ENCODE measurements around the gene LDLRAD2.
"Not testable (repeated sequence)": the region's sequence is repeated elsewhere in the genome, so short reads cannot be mapped to it uniquely, and the experiment has no call there.

The LDLRAD2 gene, protein sequence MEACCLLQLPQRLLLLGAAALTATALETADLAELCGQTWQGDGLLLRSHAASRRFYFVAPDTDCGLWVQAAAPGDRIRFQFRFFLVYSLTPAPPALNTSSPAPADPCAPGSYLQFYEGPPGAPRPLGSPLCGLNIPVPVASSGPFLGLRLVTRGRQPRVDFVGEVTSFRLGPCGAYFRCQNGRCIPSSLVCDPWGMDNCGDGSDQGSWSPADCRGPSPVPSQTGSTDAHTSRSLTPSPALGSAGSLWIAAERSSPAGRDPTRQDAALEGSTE

DNA sequence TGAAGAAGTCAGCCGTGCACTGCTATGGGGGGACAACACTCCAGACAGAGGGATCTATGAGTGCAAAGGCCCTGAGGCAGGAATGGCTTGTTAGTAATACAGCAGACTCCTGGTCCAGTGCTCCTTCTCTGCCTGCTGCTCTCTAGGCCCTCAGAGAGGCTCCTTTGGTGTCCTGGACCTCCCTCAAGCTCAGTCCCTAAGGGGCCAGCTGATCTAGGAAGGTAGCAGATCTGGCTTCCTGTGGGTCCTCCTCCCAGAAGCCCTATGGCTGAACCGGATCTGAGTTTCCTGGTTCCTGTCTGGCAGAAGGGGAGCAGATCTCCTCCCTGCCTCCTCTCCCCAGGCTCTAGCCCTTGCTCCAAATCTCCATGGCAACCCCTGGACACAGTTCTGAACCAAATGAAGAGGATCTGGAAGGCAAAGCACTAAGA is at the start of gene LDLRAD2:
Gene LDLRAD2 (plus strand): TSS at position 391 of the 431 bp plus-strand sequence. CDS start 187 bp downstream, outside the sequence.
- H3K4me3 ChIP-seq (ENCODE audit: low read depth, low read length), result no peak within 1 kb of the TSS
- no peak for DNase-seq (ENCODE audit: low read depth)

DNA sequence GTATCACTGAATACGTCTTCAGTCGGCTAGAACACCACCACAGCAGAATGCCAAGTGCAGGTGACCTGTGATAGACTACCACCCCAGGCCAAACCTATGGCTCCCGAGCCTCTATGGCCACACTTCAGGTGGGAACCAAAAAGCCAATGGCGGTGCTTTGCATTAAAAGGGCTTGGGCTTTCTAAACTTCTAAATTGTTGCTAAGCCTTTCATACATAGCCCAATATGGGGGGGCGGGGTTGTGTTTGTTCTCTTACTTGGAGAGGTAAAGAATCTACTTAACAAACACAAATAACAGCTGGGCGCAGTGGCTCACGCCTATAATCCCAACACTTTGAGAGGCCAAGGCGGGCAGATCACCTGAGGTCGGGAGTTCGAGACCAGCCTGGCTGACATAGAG is 48.8 kb upstream of the LDLRAD2 start:
- DNase-seq (ENCODE audit: low read depth), result no peak
- no peak overlapping the region for H3K4me3 ChIP-seq (ENCODE audit: low read depth, low read length)

DNA sequence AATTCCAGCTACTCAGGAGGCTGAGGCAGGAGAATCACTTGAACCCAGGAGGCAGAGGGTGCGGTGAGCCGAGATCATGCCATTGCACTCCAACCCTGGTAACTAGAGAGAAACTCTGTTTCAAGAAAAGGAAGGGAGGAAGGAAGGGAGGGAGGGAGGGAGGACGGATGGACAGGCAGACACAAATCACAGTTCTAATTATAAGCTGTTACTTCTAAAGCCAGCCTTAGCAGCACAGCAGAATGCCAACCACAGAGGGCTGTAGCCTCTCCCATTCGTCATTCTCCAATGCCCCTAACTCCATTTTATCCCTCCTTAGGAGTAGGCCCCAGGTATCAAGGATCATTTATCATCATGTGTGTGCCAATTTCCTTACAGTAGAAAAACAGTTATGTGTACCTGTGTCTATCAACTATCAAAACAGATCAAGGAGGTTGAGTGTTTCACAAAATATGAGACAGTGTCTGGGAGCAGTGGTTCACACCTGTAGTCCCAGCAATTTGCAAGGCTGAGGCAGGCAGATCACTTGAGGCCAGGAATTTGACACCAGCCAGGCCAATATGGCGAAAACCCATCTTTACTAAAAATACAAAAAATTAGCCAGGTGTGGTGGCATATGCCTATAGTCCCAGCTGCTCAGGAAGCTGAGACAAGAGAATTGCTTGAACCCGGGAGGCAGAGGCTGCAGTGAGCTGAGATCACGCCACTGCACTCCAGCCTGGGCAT is 48.2 kb upstream of the LDLRAD2 start:
- no peak for DNase-seq (ENCODE audit: low read depth)

GRCh38 chr1:21764615-21765423 is 47.2 kb upstream of the LDLRAD2 start:
- DNase-seq (ENCODE audit: low read depth), result peak; percentile 79
- no peak overlapping the region for H3K4me3 ChIP-seq (ENCODE audit: low read depth, low read length)

More for the DNA sequence above, 48.2 kb upstream of the LDLRAD2 start:
- H3K4me3 ChIP-seq (ENCODE audit: low read depth, low read length), result no peak overlapping the region

DNA sequence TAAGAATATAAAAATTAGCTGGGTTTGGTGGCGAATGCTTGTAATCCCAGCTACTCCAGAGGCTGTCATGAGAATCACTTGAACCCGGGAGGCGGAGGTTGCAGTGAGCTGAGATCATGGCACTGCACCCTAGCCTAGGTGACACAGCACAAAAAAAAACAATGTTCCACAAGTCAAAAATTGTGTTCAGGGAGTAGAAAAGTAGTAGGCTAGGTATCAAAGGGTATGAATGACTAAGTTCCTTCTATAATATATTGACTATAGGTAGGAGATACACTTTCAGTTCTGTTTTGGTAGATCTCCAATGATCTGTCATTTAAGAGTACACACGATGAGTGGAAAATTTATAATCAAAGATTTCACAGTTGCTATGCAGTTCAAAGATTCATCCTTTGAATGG is 45.9 kb upstream of the LDLRAD2 start:
- DNase-seq (ENCODE audit: low read depth), result no peak
- no peak overlapping the region for H3K4me3 ChIP-seq (ENCODE audit: low read depth, low read length)

- DNase-seq (ENCODE audit: low read depth), result not testable (repeated sequence)
These were observed 45.0 kb upstream of the LDLRAD2 start for GRCh38 chr1:21767106-21767505.

GRCh38 chr1:21770201-21770600 is 41.9 kb upstream of the LDLRAD2 start:
- no peak for DNase-seq (ENCODE audit: low read depth)
- H3K4me3 ChIP-seq (ENCODE audit: low read depth, low read length), result no peak overlapping the region

More at GRCh38 chr1:21767106-21767505, 45.0 kb upstream of the LDLRAD2 start:
- H3K4me3 ChIP-seq (ENCODE audit: low read depth, low read length), result not testable (repeated sequence)

DNA sequence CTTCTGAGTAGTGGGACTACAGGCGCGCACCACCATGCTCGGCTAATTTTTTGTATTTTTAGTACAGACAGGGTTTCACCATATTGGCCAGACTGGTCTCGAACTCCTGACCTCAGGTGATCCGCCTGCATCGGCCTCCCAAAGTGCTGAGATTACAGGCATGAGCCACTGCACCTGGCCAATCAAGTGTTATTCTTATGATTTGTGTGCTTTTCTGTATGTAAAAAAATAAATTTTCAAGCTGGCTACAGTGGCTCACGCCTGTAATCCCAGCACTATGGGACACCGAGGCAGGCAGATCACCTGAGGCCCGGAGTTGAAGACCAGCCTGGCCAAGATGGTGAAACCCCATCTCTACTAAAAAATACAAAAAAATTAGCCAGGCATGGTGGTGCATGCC is 41.5 kb upstream of the LDLRAD2 start:
- not testable (repeated sequence) for H3K4me3 ChIP-seq (ENCODE audit: low read depth, low read length); DNase-seq (ENCODE audit: low read depth)

DNA sequence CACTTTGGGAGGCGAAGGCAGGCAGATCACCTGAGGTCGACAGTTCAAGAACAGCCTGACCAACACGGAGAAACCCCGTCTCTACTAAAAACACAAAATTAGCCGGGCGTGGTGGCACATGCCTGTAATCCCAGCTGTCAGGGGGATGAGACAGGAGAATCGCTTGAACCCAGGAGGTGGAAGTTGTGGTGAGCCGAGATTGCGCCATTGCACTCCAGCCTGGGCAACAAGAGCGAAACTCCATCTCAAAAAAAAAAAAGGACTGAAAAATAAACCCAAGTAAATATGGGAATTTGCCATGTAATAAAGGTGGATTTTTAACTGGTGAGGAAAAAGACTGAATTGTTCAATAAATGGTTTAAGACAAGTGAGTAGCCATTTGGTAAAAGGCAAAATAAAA is 40.4 kb upstream of the LDLRAD2 start:
- not testable (repeated sequence) for H3K4me3 ChIP-seq (ENCODE audit: low read depth, low read length); DNase-seq (ENCODE audit: low read depth)

DNA sequence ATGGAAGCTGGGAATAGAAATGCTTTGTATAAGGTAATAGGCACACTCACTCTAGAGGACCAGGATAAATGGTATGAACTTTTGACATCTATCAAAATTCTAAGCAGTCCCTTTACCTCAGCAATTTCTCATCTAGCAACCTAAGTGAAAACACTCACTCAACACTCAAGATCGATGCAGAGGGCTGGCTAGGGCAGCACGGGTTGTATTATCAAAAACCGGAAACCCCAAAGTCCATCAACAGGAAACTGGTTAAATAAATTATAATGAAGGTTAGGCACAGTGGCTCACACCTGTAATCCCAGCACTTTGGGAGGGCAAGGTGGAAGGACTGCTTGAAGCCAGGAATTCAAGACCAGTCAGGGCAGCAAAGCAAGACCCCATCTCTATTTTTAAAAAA is 38.5 kb upstream of the LDLRAD2 start:
- H3K4me3 ChIP-seq (ENCODE audit: low read depth, low read length), result no peak overlapping the region
- no peak for DNase-seq (ENCODE audit: low read depth)

GRCh38 chr1:21774835-21775549 is 37.1 kb upstream of the LDLRAD2 start:
- H3K4me3 ChIP-seq (ENCODE audit: low read depth, low read length), result no peak overlapping the region
- no peak for DNase-seq (ENCODE audit: low read depth)

GRCh38 chr1:21775550-21775914 is 36.5 kb upstream of the LDLRAD2 start:
- no peak for DNase-seq (ENCODE audit: low read depth)
- H3K4me3 ChIP-seq (ENCODE audit: low read depth, low read length), result no peak overlapping the region

- no peak for DNase-seq (ENCODE audit: low read depth)
- no peak overlapping the region for H3K4me3 ChIP-seq (ENCODE audit: low read depth, low read length)
These were observed 36.0 kb upstream of the LDLRAD2 start for GRCh38 chr1:21775985-21776562.

DNA sequence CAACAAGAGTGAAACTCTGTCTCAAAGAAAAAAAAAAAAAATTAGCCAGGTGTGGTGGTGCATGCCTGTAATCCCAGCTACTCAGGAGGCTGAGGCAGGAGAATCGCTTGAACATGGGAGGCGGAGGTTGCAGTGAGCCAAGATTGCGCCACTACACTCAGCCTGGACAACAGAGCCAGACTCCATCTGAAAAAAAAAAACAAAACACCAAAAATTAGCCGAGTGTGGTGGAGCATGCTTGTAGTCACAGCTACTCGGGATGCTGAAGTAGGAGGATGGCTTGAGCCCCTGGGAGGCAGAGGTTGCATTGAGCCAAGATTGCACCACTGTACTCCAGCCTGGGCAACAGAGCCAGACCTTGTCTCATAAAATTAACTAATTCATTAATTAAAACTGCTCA is 35.1 kb upstream of the LDLRAD2 start:
- not testable (repeated sequence) for H3K4me3 ChIP-seq (ENCODE audit: low read depth, low read length); DNase-seq (ENCODE audit: low read depth)

- no peak for DNase-seq (ENCODE audit: low read depth)
These were observed 33.7 kb upstream of the LDLRAD2 start for GRCh38 chr1:21778405-21778727.

GRCh38 chr1:21779613-21780521 is 32.2 kb upstream of the LDLRAD2 start:
- no peak for DNase-seq (ENCODE audit: low read depth)

More at GRCh38 chr1:21778405-21778727, 33.7 kb upstream of the LDLRAD2 start:
- no peak overlapping the region for H3K4me3 ChIP-seq (ENCODE audit: low read depth, low read length)

GRCh38 chr1:21781815-21782348 is 30.2 kb upstream of the LDLRAD2 start:
- DNase-seq (ENCODE audit: low read depth), result no peak
- H3K4me3 ChIP-seq (ENCODE audit: low read depth, low read length), result peak overlapping the region; percentile 72

More at GRCh38 chr1:21779613-21780521, 32.2 kb upstream of the LDLRAD2 start:
- H3K4me3 ChIP-seq (ENCODE audit: low read depth, low read length), result no peak overlapping the region

DNA sequence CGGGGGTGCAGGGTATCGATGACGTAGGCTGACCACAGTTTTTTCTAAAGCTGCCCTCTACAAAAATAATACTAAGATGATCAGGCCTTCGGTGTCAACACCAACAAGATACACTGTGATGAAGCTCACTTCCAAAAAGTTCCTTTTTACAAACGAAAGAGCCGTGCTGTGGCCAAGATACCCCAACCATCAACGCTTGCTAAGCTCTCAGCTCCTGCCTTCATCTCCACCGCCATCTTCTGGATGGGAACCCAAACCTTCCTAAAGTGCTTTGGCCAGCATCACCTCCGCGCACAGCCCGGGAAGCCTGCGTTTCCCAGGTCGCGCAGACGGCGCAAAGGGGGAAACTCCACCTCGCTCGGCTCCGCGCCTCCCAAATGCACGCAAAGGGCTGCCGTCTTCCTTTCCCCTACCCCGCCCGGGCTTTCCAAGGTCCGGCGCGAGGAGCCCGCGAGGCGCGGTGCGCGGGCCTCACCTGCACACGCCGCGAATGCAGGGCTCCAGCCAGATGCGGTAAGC is 29.7 kb upstream of the LDLRAD2 start:
- DNase-seq (ENCODE audit: low read depth), result no peak

More for the DNA sequence above, 29.7 kb upstream of the LDLRAD2 start:
- peak overlapping the region; percentile 72 for H3K4me3 ChIP-seq (ENCODE audit: low read depth, low read length)
